ENCODE data around the gene TRAPPC10. TPM values are rescaled to one million over a fixed set of nuclear protein-coding genes. Genes with fewer than 3 reads are reported as not detected.
"Not testable (repeated sequence)": the region's sequence is repeated elsewhere in the genome, so short reads cannot be mapped to it uniquely, and the experiment has no call there.

TRAPPC10 gene
- total and polyA plus RNA-seq, 5 experiments from 2014 or later = 17.7 to 107 (median 33.1) TPM

DNA sequence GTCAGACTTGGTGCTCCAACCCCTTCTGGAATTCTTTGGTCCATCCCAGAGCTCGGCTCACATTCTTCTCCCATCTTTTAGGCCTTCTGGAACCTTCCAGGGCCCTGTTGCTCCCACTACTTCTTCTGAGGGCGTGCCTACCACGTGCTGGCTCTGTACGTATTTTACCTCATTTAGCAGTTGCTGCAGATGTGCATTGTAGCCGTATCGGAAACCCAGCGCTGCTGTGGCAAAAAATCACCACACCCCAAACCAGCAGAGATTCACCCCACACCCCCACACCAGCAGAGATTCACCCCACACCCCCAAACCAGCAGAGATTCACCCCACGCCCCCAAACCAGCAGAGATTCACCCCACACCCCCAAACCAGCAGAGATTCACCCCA lies 143.9 kb downstream of the TRAPPC10 start:
- H3K9me3 Mint-ChIP-seq = not testable (repeated sequence)

More for the DNA sequence above, 143.9 kb downstream of the TRAPPC10 start:
- DNase-seq, POLR2A ChIA-PET, H3K4me1 Mint-ChIP-seq, H3K4me3 Mint-ChIP-seq, H3K36me3 Mint-ChIP-seq, H3K27ac Mint-ChIP-seq, H3K27me3 Mint-ChIP-seq: not testable (repeated sequence)
- ATAC-seq = peak in 1 of 2 donors; percentile 36

Other genes starting within 250 kb of the TRAPPC10 start
- 10 to 100 TPM; 30.7 to 33.1 TPM for gene CSTB, start 236.0 kb upstream of the TRAPPC10 start, total RNA-seq
- gene CSTB, start 236.0 kb upstream of the TRAPPC10 start, polyA plus RNA-seq = 10 to 100 TPM; 54.9 to 67.4 (median 62.7) TPM
- gene RRP1, start 222.7 kb upstream of the TRAPPC10 start, total RNA-seq = 10 to 100 TPM; 27.5 to 28.3 TPM
- 10 to 100 TPM; 12.3 to 23.5 (median 14.8) TPM for gene RRP1, start 222.7 kb upstream of the TRAPPC10 start, polyA plus RNA-seq
- 10 to 100 TPM; 59.0 TPM for gene AGPAT3, start 147.1 kb upstream of the TRAPPC10 start, total RNA-seq
- gene AGPAT3, start 147.1 kb upstream of the TRAPPC10 start, polyA plus RNA-seq = 10 to 100 TPM; 10.9 to 18.0 (median 13.2) TPM
- gene PWP2, start 95.1 kb downstream of the TRAPPC10 start, total RNA-seq = 10 to 100 TPM in 1 of 2 experiments, 1 to 10 TPM in 1; 9.0 to 12.4 TPM
- gene PWP2, start 95.1 kb downstream of the TRAPPC10 start, polyA plus RNA-seq = 10 to 100 TPM in 1 of 3 donors, 1 to 10 TPM in 2; 6.2 to 12.6 (median 6.3) TPM
- 10 to 100 TPM; 15.2 to 18.9 TPM for gene GATD3, start 121.4 kb downstream of the TRAPPC10 start, total RNA-seq
- 10 to 100 TPM; 44.3 to 51.8 (median 51.5) TPM for gene GATD3, start 121.4 kb downstream of the TRAPPC10 start, polyA plus RNA-seq
- gene ICOSLG, start 228.6 kb downstream of the TRAPPC10 start, total RNA-seq = 1 to 10 TPM; 5.4 to 5.8 TPM
- 1 to 10 TPM in 1 of 3 donors, under 1 TPM in 2; 0.19 to 1.7 (median 0.49) TPM for gene ICOSLG, start 228.6 kb downstream of the TRAPPC10 start, polyA plus RNA-seq
- not detected for gene DNMT3L, start 249.6 kb downstream of the TRAPPC10 start, total RNA-seq
- not detected for gene DNMT3L, start 249.6 kb downstream of the TRAPPC10 start, polyA plus RNA-seq

Measured in naive thymus-derived CD8-positive, alpha-beta T cell (primary cell).